HCT116 (cell line): Measurements from ENCODE around the gene KRTAP9-9.

ENCODE experiments used
- CBX3 ChIP-seq: IDR thresholded peaks from 2 replicates; pipeline ENCODE4 v1.6.1; 2012; ENCODE audit warnings: low read depth
- CEBPB ChIP-seq: IDR thresholded peaks from 2 replicates; pipeline ENCODE4 v1.6.1; 2012; ENCODE audit warnings: low read depth
- POLR2A ChIP-seq: IDR thresholded peaks from 2 replicates; pipeline ENCODE4 v1.7.0; 2011; ENCODE audit warnings: borderline replicate concordance; ENCODE audit not compliant: insufficient read depth, insufficient read length; ENCODE audit errors: extremely low read depth
- POLR2AphosphoS5 ChIP-seq: IDR thresholded peaks from 2 replicates; pipeline ENCODE4 v1.6.1; 2011; ENCODE audit warnings: mild to moderate bottlenecking, low read depth, low read length, moderate library complexity
- YY1 ChIP-seq: IDR thresholded peaks from 2 replicates; pipeline ENCODE4 v1.6.1; 2011; ENCODE audit warnings: low read length, low read depth, moderate library complexity, mild to moderate bottlenecking; ENCODE audit not compliant: insufficient replicate concordance; ENCODE audit errors: extremely low read depth
- TF ChIP-seq, protein P1 (sequence below), 3 experiments: fragments of 200-600 bp in 1 of 3; sonication (generic) in 1 of 3; IDR thresholded peaks in 2 of 3; conservative IDR thresholded peaks in 1 of 3; 2 replicates each; pipeline ENCODE4 v1.5.1; 2012 to 2017; ENCODE audit warnings: low read depth in 2 of 3, low read length in 2 of 3, antibody characterized with exemption in 1 of 3, borderline replicate concordance in 1 of 3, control low read depth in 1 of 3, mild to moderate bottlenecking in 1 of 3, mixed read lengths in 1 of 3, mixed run types in 1 of 3, moderate library complexity in 1 of 3; ENCODE audit not compliant: insufficient read depth in 1 of 3
- TF ChIP-seq, protein P2 (sequence below): IDR thresholded peaks from 2 replicates; pipeline ENCODE4 v1.6.1; 2012; ENCODE audit warnings: low read depth

GRCh38 chr17:41264599-41264998 lies 9.4 kb downstream of the KRTAP9-9 start:
- TF ChIP-seq, protein P1, sequence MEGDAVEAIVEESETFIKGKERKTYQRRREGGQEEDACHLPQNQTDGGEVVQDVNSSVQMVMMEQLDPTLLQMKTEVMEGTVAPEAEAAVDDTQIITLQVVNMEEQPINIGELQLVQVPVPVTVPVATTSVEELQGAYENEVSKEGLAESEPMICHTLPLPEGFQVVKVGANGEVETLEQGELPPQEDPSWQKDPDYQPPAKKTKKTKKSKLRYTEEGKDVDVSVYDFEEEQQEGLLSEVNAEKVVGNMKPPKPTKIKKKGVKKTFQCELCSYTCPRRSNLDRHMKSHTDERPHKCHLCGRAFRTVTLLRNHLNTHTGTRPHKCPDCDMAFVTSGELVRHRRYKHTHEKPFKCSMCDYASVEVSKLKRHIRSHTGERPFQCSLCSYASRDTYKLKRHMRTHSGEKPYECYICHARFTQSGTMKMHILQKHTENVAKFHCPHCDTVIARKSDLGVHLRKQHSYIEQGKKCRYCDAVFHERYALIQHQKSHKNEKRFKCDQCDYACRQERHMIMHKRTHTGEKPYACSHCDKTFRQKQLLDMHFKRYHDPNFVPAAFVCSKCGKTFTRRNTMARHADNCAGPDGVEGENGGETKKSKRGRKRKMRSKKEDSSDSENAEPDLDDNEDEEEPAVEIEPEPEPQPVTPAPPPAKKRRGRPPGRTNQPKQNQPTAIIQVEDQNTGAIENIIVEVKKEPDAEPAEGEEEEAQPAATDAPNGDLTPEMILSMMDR (IDR thresholded peaks at IDR 0.05 in 2 of 3, conservative IDR thresholded peaks at IDR 0.05 in 1 of 3; ENCODE audit: borderline replicate concordance in 1 of 3, insufficient read depth in 1 of 3, low read depth in 2 of 3, low read length in 2 of 3) = no peak
- TF ChIP-seq POLR2A = no peak
- TF ChIP-seq POLR2AphosphoS5 = no peak
- no peak for TF ChIP-seq CEBPB
- TF ChIP-seq YY1 = no peak
- TF ChIP-seq, protein P2, sequence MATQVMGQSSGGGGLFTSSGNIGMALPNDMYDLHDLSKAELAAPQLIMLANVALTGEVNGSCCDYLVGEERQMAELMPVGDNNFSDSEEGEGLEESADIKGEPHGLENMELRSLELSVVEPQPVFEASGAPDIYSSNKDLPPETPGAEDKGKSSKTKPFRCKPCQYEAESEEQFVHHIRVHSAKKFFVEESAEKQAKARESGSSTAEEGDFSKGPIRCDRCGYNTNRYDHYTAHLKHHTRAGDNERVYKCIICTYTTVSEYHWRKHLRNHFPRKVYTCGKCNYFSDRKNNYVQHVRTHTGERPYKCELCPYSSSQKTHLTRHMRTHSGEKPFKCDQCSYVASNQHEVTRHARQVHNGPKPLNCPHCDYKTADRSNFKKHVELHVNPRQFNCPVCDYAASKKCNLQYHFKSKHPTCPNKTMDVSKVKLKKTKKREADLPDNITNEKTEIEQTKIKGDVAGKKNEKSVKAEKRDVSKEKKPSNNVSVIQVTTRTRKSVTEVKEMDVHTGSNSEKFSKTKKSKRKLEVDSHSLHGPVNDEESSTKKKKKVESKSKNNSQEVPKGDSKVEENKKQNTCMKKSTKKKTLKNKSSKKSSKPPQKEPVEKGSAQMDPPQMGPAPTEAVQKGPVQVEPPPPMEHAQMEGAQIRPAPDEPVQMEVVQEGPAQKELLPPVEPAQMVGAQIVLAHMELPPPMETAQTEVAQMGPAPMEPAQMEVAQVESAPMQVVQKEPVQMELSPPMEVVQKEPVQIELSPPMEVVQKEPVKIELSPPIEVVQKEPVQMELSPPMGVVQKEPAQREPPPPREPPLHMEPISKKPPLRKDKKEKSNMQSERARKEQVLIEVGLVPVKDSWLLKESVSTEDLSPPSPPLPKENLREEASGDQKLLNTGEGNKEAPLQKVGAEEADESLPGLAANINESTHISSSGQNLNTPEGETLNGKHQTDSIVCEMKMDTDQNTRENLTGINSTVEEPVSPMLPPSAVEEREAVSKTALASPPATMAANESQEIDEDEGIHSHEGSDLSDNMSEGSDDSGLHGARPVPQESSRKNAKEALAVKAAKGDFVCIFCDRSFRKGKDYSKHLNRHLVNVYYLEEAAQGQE = no peak
- no peak for TF ChIP-seq CBX3
